ENCODE data around the gene COL21A1. TPM values are rescaled to one million over a fixed set of nuclear protein-coding genes. Genes with fewer than 3 reads are reported as not detected.

COL21A1 gene
- total and polyA plus RNA-seq, 2 of the 4 experiments (the other 2 are of a cell fraction) = 0.05 TPM; not detected in 1

DNA sequence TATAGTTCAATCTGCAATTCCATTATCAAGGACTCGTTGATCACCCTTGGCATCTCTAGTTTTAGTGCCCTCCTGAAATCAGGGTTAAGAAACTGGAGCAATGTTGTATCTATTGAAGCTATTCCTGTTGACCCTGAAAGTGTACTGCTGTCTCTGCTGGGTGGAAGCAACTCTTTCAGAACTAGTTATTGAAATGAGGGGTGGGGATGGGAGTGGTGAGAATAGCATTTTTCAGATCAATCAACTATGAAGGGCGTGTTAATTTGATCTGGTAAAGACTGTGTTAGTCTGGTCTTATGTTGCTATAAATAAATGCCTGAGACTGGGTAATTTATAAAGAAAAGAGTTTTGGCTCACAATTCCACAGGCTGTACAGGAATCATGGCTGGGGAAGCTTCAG, 219.5 kb downstream of the COL21A1 start:
- Histone ChIP-seq H2AK9ac (replicated peaks; ENCODE audit: low read depth, low read length, poor library complexity) (no peak overlapping the region), H3K4me1 (ENCODE audit: control insufficient read depth, insufficient read depth, low read length) (no peaks in the 10 kb centered on the region), H3K9ac (ENCODE audit: low read depth, low read length) (no peak overlapping the region), H3K4me2 (ENCODE audit: low read depth, low read length) (no peak overlapping the region), H3K18ac (ENCODE audit: low read depth, low read length) (no peak overlapping the region), H3K56ac (ENCODE audit: extremely low read depth, insufficient read depth, low read length) (no peak overlapping the region), H3K79me1 (ENCODE audit: low read depth in 1 of 2, low read length in 2 of 2) (no peaks in the 10 kb centered on the region), H3K14ac (replicated peaks; ENCODE audit: low read depth, low read length) (no peak overlapping the region), H2AFZ (replicated peaks; ENCODE audit: low read length, poor library complexity) (no peak overlapping the region), H3K9me3 (ENCODE audit: control insufficient read depth, insufficient read depth, low read length) (no peaks in the 10 kb centered on the region), H3K4me3 (ENCODE audit: insufficient read depth, low read depth, low read length) (no peak overlapping the region), H2AK5ac (ENCODE audit: low read depth, low read length) (no peak overlapping the region), H3K9me1 (ENCODE audit: insufficient read depth, low read length) (no peaks in the 10 kb centered on the region), H3K23ac (ENCODE audit: low read depth, low read length) (no peak overlapping the region), H2BK120ac (ENCODE audit: low read depth, low read length) (no peak overlapping the region), H3K4ac (ENCODE audit: low read depth, low read length) (no peak overlapping the region), H3K27me3 (ENCODE audit: control insufficient read depth, insufficient read depth, low read length) (no peaks in the 10 kb centered on the region; the same call in 1 of the 2 replicates), H3K27ac (ENCODE audit: insufficient read depth, low read length) (no peak overlapping the region), H3K36me3 (ENCODE audit: control insufficient read depth, insufficient read depth, low read length) (no peaks in the 10 kb centered on the region), H4K8ac (ENCODE audit: low read depth in 2 of 2, low read length in 2 of 2) (no peak overlapping the region), H2BK15ac (ENCODE audit: low read depth, low read length) (no peak overlapping the region), H2BK5ac (ENCODE audit: low read depth, low read length, poor library complexity, severe bottlenecking) (no peak overlapping the region), H2BK20ac (ENCODE audit: low read depth, low read length) (no peak overlapping the region), H4K91ac (ENCODE audit: insufficient read depth, low read depth, low read length) (no peak overlapping the region), H4K5ac (ENCODE audit: low read depth, low read length) (no peak overlapping the region), H4K20me1 (ENCODE audit: insufficient read depth, low read length) (no peaks in the 10 kb centered on the region)
- TF ChIP-seq RAD21 (IDR thresholded peaks at IDR 0.05; ENCODE audit: low read length) = no peak
- TF ChIP-seq MAZ (IDR thresholded peaks at IDR 0.05; ENCODE audit: borderline replicate concordance, low read depth, low read length) = no peak
- TF ChIP-seq, protein P1, sequence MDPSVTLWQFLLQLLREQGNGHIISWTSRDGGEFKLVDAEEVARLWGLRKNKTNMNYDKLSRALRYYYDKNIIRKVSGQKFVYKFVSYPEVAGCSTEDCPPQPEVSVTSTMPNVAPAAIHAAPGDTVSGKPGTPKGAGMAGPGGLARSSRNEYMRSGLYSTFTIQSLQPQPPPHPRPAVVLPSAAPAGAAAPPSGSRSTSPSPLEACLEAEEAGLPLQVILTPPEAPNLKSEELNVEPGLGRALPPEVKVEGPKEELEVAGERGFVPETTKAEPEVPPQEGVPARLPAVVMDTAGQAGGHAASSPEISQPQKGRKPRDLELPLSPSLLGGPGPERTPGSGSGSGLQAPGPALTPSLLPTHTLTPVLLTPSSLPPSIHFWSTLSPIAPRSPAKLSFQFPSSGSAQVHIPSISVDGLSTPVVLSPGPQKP (IDR thresholded peaks at IDR 0.05; ENCODE audit: borderline replicate concordance, low read depth, low read length) = no peak
- TF ChIP-seq, protein P2, sequence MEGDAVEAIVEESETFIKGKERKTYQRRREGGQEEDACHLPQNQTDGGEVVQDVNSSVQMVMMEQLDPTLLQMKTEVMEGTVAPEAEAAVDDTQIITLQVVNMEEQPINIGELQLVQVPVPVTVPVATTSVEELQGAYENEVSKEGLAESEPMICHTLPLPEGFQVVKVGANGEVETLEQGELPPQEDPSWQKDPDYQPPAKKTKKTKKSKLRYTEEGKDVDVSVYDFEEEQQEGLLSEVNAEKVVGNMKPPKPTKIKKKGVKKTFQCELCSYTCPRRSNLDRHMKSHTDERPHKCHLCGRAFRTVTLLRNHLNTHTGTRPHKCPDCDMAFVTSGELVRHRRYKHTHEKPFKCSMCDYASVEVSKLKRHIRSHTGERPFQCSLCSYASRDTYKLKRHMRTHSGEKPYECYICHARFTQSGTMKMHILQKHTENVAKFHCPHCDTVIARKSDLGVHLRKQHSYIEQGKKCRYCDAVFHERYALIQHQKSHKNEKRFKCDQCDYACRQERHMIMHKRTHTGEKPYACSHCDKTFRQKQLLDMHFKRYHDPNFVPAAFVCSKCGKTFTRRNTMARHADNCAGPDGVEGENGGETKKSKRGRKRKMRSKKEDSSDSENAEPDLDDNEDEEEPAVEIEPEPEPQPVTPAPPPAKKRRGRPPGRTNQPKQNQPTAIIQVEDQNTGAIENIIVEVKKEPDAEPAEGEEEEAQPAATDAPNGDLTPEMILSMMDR (conservative IDR thresholded peaks at IDR 0.05; ENCODE audit: low read depth, low read length) = no peak
- TF ChIP-seq RCOR1 (IDR thresholded peaks at IDR 0.05; ENCODE audit: insufficient replicate concordance, low read length) = no peak
- no peak for TF ChIP-seq FOS (IDR thresholded peaks at IDR 0.05; ENCODE audit: low read depth, low read length)
- TF ChIP-seq CEBPB (IDR thresholded peaks at IDR 0.05; ENCODE audit: low read depth, low read length) = no peak
- no peak for TF ChIP-seq MAFK (IDR thresholded peaks at IDR 0.05; ENCODE audit: low read depth, low read length)
- no peak for TF ChIP-seq POLR2A (IDR thresholded peaks at IDR 0.05; ENCODE audit: low read depth, low read length)
- no peak for TF ChIP-seq RFX5 (IDR thresholded peaks at IDR 0.05; ENCODE audit: low read depth, low read length)
- TF ChIP-seq NFE2L2 (IDR thresholded peaks at IDR 0.05; ENCODE audit: low read depth, low read length) = no peak
- TF ChIP-seq MXI1 (IDR thresholded peaks at IDR 0.05; ENCODE audit: borderline replicate concordance, low read depth, low read length) = no peak
- no peak for TF ChIP-seq SMC3 (IDR thresholded peaks at IDR 0.05; ENCODE audit: low read depth, low read length)
- no peak for TF ChIP-seq CHD1 (IDR thresholded peaks at IDR 0.05; ENCODE audit: low read depth, low read length)
- intact Hi-C loops (cut with micrococcal nuclease) (no loop called here), in situ Hi-C loops (cut with MboI; ENCODE audit: low sequenced_read_pairs) (no loop called here), dilution Hi-C loops (cut with HindIII; ENCODE audit: low sequenced_read_pairs, unreplicated experiment) (no loop called here)
- ATAC-seq (ENCODE audit: low read depth) = no peak
- CTCF ChIA-PET = no interaction called here
- POLR2A ChIA-PET (ENCODE audit: unreplicated experiment) = no interaction called here
- BruUV-seq (replicated peaks) = no TSS peak
- WGBS, 2 experiments (ENCODE audit: extremely low coverage in 2 of 2, insufficient read length in 1 of 2) = 100% methylated on average over 1 of the region's 2 CpGs; no CpG with 5 or more reads in 1 of the 2 experiments
- no peak for DNase-seq

All from IMR-90 (cell line).